OCI-LY1 (cell line): ENCODE results near the gene TAC4.

Experiments
- CTCF ChIP-seq: fragments of 200-600 bp; sonication (generic), shearing (Covaris generic); IDR thresholded peaks from 2 replicates; pipeline ENCODE4 v1.5.1; 2017; ENCODE audit warnings: mild to moderate bottlenecking, antibody characterized with exemption, low read length, moderate library complexity, mixed read lengths
- EZH2 ChIP-seq: fragments of 200-600 bp; sonication (generic), shearing (Covaris generic); IDR thresholded peaks from 2 replicates; pipeline ENCODE4 v1.8.0; 2017; ENCODE audit warnings: borderline replicate concordance, mixed run types, mild to moderate bottlenecking, antibody characterized with exemption, low read length, moderate library complexity, mixed read lengths

GRCh38 chr17:49850772-49851386, 3.0 kb upstream of the TAC4 start:
- TF ChIP-seq EZH2 (no peak), CTCF (no peak)
